ENCODE measurements around the gene ZBTB20.

- TF ChIP-seq POLR2A (IDR thresholded peaks at IDR 0.05) (no peak), CTCF (IDR thresholded peaks at IDR 0.05) (no peak), POLR2AphosphoS5 (IDR thresholded peaks at IDR 0.05) (no peak), EP300 (IDR thresholded peaks at IDR 0.05) (no peak)
These were observed 57.6 kb downstream of the ZBTB20 start for GRCh38 chr3:115089481-115089880.

All from stomach (tissue), 4 donors.